Body of pancreas (tissue), 4 donors: Measurements from ENCODE around the gene GLT6D1. TPM values are rescaled to one million over a fixed set of nuclear protein-coding genes. Genes with fewer than 3 reads are reported as not detected.
"Not testable (repeated sequence)": the region's sequence is repeated elsewhere in the genome, so short reads cannot be mapped to it uniquely, and the experiment has no call there.

Source experiments
- ATAC-seq: fragments of 150-250 bp; one replicate; pipeline ENCODE4 v1.9.1; 2016
- DNase-seq, 4 donors: peaks; one replicate each; pipeline ENCODE4 v3.0.0-alpha.2; 2019
- H3K27ac ChIP-seq, 4 donors: fragments of 200-600 bp; sonication (generic); 1 replicate in 3 of 4; 2 replicates in 1 of 4; pipeline versions ENCODE4 v1.5.1 to v1.6.1; 2016 to 2019; ENCODE audit warnings: mild to moderate bottlenecking in 1 of 4, mixed read lengths in 1 of 4, moderate library complexity in 1 of 4
- H3K27me3 ChIP-seq, 2 donors: fragments of 200-600 bp; sonication (generic); one replicate each; pipeline ENCODE4 v1.6.0; 2016; ENCODE audit warnings: mild to moderate bottlenecking in 1 of 2
- H3K36me3 ChIP-seq, 2 donors: fragments of 200-600 bp; sonication (generic); replicated peaks in 1 of 2; 2 replicates each; pipeline ENCODE4 v1.5.1; 2016; ENCODE audit warnings: low read depth in 2 of 2; ENCODE audit not compliant: insufficient read depth in 1 of 2
- H3K4me1 ChIP-seq: fragments of 200-600 bp; sonication (generic); one replicate; pipeline ENCODE4 v1.6.0; 2016
- H3K4me3 ChIP-seq, 2 donors: fragments of 200-600 bp; sonication (generic); 1 replicate in 1 of 2; 2 replicates in 1 of 2; pipeline ENCODE4 v1.5.1; 2016 to 2019
- H3K9me3 ChIP-seq, 3 donors: fragments of 200-600 bp; sonication (generic); 1 replicate in 2 of 3; 2 replicates in 1 of 3; pipeline ENCODE4 v1.5.1; 2016
- CTCF ChIP-seq, 7 experiments: fragments of 450-650 bp in 4 of 7; fragments of 200-600 bp in 3 of 7; sonication (generic) in 3 of 7; IDR thresholded peaks; one replicate each; pipeline ENCODE4 v1.5.1; 2016 to 2019; ENCODE audit warnings: antibody characterized with exemption in 7 of 7
- POLR2A ChIP-seq, 3 donors: fragments of 450-650 bp; IDR thresholded peaks; one replicate each; pipeline ENCODE4 v1.6.1; 2016; ENCODE audit warnings: antibody characterized with exemption in 3 of 3, mild to moderate bottlenecking in 2 of 3
- WGBS, 2 donors: methylation state at CpG; one replicate each; pipeline ENCODE4 v1.1.5; 2017; 5-methylcytosine and 5-hydroxymethylcytosine counted together
- intact Hi-C: fragments of 100-400 bp; cut with DNase I; formaldehyde crosslinking; loops from one replicate; pipeline ENCODE4 v1.15.1; 2023
- total RNA-seq, 2 donors: library from RNA; depleted of rRNA; stranded (reverse); fragments of >200 nt; gene quantifications; one replicate each; pipeline ENCODE4 v1.1.0, GENCODE V29; 2016

GLT6D1 gene
- total RNA-seq, 2 donors from 2014 or later: not detected

DNA sequence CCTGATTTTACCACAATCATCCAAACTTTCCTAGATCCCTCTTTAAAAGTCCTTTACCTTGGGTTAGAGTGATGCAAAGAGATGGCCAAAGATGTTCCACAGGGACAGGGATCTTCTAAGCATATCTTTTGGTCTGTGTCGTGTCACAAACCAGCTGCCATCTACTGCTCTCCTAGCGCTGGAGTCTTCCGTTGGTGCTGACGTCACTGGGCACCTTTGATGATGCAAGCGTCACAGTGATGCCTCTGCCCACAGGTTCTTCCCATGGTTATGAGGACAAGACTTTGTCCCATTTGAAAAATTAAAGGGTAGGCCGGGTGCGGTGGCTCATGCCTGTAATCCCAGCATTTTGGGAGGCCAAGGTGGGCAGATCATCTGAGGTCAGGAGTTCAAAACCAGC lies 1.7 kb upstream of the GLT6D1 start:
- no peak for ATAC-seq
- no peak for DNase-seq
- H3K27ac ChIP-seq: no peak overlapping the region
- WGBS, 2 donors: 69 to 73% methylated on average over 5 to 7 of the region's 7 CpGs
- no peak for TF ChIP-seq POLR2A (IDR thresholded peaks at IDR 0.05)
- no peak for TF ChIP-seq CTCF (IDR thresholded peaks at IDR 0.05)
- H3K9me3 ChIP-seq: peaks cover 0 to 18% (median 0%) of the 10 kb centered on the region in 3 donors
- no peaks in the 10 kb centered on the region for H3K27me3 ChIP-seq
- H3K4me3 ChIP-seq: no peak overlapping the region
- intact Hi-C loops: no loop called here
- no peaks in the 10 kb centered on the region for H3K36me3 ChIP-seq
- no peaks in the 10 kb centered on the region for H3K4me1 ChIP-seq

GRCh38 chr9:135636930-135637530 lies 2.3 kb downstream of the GLT6D1 start:
- WGBS, 2 donors: 63 to 67% methylated on average over 7 of the region's 7 CpGs
- DNase-seq, H3K4me1 ChIP-seq, H3K9me3 ChIP-seq, ATAC-seq, intact Hi-C loops, H3K4me3 ChIP-seq, H3K27ac ChIP-seq, H3K27me3 ChIP-seq, H3K36me3 ChIP-seq: not testable (repeated sequence)

DNA sequence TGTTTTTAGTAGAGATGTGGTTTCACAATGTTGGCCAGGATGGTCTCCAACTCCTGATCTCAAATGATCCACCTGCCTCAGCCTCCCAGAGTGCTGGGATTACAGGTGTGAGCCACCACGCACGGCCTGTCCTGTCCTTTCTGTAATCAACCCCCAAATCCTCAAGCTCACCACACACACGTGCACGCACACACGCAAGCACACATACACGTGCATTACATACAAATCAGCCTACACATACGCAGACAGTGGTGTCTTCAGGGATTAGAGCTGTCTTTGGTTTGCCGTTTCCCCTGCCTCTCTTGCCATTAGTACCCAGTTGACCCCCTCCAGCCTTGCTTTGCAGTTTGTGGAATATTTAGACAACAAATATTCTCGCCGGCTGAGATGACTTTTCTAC lies 6.5 kb downstream of the GLT6D1 start:
- no peak for TF ChIP-seq POLR2A (IDR thresholded peaks at IDR 0.05)
- TF ChIP-seq CTCF (IDR thresholded peaks at IDR 0.05): no peak
- Histone ChIP-seq H3K9me3 (no peaks in the 10 kb centered on the region), H3K4me1 (no peaks in the 10 kb centered on the region), H3K27ac (no peak overlapping the region), H3K36me3 (no peaks in the 10 kb centered on the region), H3K27me3 (peaks cover 0 to 2% of the 10 kb centered on the region in 2 donors), H3K4me3 (no peak overlapping the region)
- WGBS, 2 donors: 78 to 79% methylated on average over 10 of the region's 10 CpGs
- intact Hi-C loops: no loop called here
- no peak for ATAC-seq
- no peak for DNase-seq

DNA sequence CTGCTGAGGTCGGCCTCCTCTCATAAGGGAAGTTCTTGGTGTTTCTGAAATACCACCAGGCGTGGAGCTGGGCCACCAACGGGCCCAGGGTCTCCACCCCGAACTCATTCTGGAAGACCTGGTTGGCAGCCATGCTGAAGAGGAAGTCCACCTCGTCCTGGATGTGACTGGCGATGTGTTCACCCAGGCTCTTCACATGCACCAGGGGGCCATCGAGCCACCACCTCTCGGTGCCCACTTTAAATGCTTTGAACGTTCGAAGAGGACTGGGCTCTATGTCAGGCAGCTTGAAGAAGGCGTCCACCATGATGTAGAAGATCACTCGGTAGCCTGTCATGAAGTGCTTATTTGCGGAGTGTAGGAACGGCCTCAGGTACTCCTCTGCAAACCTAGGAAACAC lies 15.1 kb downstream of the GLT6D1 start:
- no peaks in the 10 kb centered on the region for H3K4me1 ChIP-seq
- intact Hi-C loops: no loop called here
- H3K36me3 ChIP-seq: no peaks in the 10 kb centered on the region
- H3K27me3 ChIP-seq: no peaks in the 10 kb centered on the region
- H3K4me3 ChIP-seq: no peak overlapping the region
- H3K9me3 ChIP-seq: no peaks in the 10 kb centered on the region
- H3K27ac ChIP-seq: no peak overlapping the region
- WGBS, 2 donors: 78 to 84% methylated on average over 14 of the region's 14 CpGs
- no peak for ATAC-seq
- no peak for DNase-seq
- TF ChIP-seq POLR2A (IDR thresholded peaks at IDR 0.05): no peak
- no peak for TF ChIP-seq CTCF (IDR thresholded peaks at IDR 0.05)

- no peaks in the 10 kb centered on the region for H3K36me3 ChIP-seq
- no peaks in the 10 kb centered on the region for H3K9me3 ChIP-seq
- H3K4me1 ChIP-seq: no peaks in the 10 kb centered on the region
- DNase-seq (no peak), ATAC-seq (no peak)
- intact Hi-C loops: no loop called here
- no peaks in the 10 kb centered on the region for H3K27me3 ChIP-seq
- no peak for TF ChIP-seq CTCF (IDR thresholded peaks at IDR 0.05)
- no peak overlapping the region for H3K27ac ChIP-seq
- no peak overlapping the region for H3K4me3 ChIP-seq
- WGBS, 2 donors: 52 to 62% methylated on average over 10 to 11 of the region's 11 CpGs
These were observed 16.8 kb downstream of the GLT6D1 start for GRCh38 chr9:135622415-135623020.
